H54 (cell line): ENCODE measurements around the gene MICAL3.
"Not testable (repeated sequence)": the region's sequence is repeated elsewhere in the genome, so short reads cannot be mapped to it uniquely, and the experiment has no call there.

Experiments
- DNase-seq: peaks from one replicate; pipeline ENCODE4 v3.0.0; 2011; ENCODE audit warnings: low spot score, mixed read lengths; ENCODE audit not compliant: insufficient read length
- FAIRE-seq: peaks from 3 replicates; lab custom pipeline; 2011; peaks lifted over from hg19 to GRCh38; lab: Jason Lieb, UNC
- POLR2A ChIP-seq: IDR thresholded peaks from 2 replicates; pipeline ENCODE4 v1.6.1; 2011; ENCODE audit warnings: low read depth, mild to moderate bottlenecking, low read length

The MICAL3 gene

GRCh38 chr22:18028817-18029527 lies 4.6 kb upstream of the MICAL3 start:
- FAIRE-seq, result no peak
- TF ChIP-seq POLR2A, result no peak
- DNase-seq, result no peak

GRCh38 chr22:18025898-18026297 lies 1.5 kb upstream of the MICAL3 start:
- not testable (repeated sequence) for FAIRE-seq, DNase-seq

- no peak for TF ChIP-seq POLR2A
- FAIRE-seq (no peak), DNase-seq (no peak)
Observed at GRCh38 chr22:18024956-18025720, 777 bp upstream of the MICAL3 start.

- TF ChIP-seq POLR2A, result peak; percentile 51
- peak; percentile 75 for DNase-seq
- FAIRE-seq, result peak; percentile 76
Observed at GRCh38 chr22:18023509-18024275, 669 bp downstream of the MICAL3 start.

- no peak for DNase-seq
- FAIRE-seq, result no peak
- TF ChIP-seq POLR2A, result no peak
Observed at GRCh38 chr22:18022876-18023275, 1.5 kb downstream of the MICAL3 start.

- TF ChIP-seq POLR2A, result no peak
- FAIRE-seq, result no peak
- no peak for DNase-seq
Observed at GRCh38 chr22:18021431-18021830, 2.9 kb downstream of the MICAL3 start.

- not testable (repeated sequence) for FAIRE-seq, DNase-seq
Observed at GRCh38 chr22:18020743-18021142, 3.6 kb downstream of the MICAL3 start.

GRCh38 chr22:18013947-18014346 lies 10.4 kb downstream of the MICAL3 start:
- TF ChIP-seq POLR2A, result no peak
- DNase-seq (no peak), FAIRE-seq (no peak)

GRCh38 chr22:18013436-18013835 lies 10.9 kb downstream of the MICAL3 start:
- TF ChIP-seq POLR2A, result no peak
- FAIRE-seq (no peak), DNase-seq (no peak)

GRCh38 chr22:18012531-18012930 lies 11.8 kb downstream of the MICAL3 start:
- FAIRE-seq (peak; percentile 41), DNase-seq (no peak)
- TF ChIP-seq POLR2A, result no peak

GRCh38 chr22:18010266-18010665 lies 14.1 kb downstream of the MICAL3 start:
- no peak for DNase-seq
- TF ChIP-seq POLR2A, result no peak
- no peak for FAIRE-seq

GRCh38 chr22:18008136-18008535 lies 16.2 kb downstream of the MICAL3 start:
- FAIRE-seq, result no peak
- DNase-seq, result no peak
- TF ChIP-seq POLR2A, result no peak

- FAIRE-seq, result no peak
- no peak for DNase-seq
- no peak for TF ChIP-seq POLR2A
Observed at GRCh38 chr22:18005201-18005926, 19.0 kb downstream of the MICAL3 start.

GRCh38 chr22:18001894-18002315 lies 22.5 kb downstream of the MICAL3 start:
- not testable (repeated sequence) for FAIRE-seq, DNase-seq
